ENCODE results near the gene EHF.

The EHF gene

GRCh38 chr11:34667810-34668582 is 47.1 kb downstream of the EHF start:
- TF ChIP-seq POLR2AphosphoS5 (IDR thresholded peaks at IDR 0.05; ENCODE audit: low read depth, low read length) (no peak), TAF1 (IDR thresholded peaks at IDR 0.05; ENCODE audit: low read depth, low read length) (no peak), POLR2A (IDR thresholded peaks at IDR 0.05; ENCODE audit: low read depth, low read length) (no peak), SPI1 (IDR thresholded peaks at IDR 0.05; ENCODE audit: low read depth, low read length) (no peak), PAX5 (IDR thresholded peaks at IDR 0.05; ENCODE audit: insufficient read depth, low read length, severe bottlenecking) (no peak), POU2F2 (IDR thresholded peaks at IDR 0.05; ENCODE audit: low read depth, low read length) (no peak)
- DNase-seq (ENCODE audit: insufficient read length, low spot score) (no peak), FAIRE-seq (no peak)

DNA sequence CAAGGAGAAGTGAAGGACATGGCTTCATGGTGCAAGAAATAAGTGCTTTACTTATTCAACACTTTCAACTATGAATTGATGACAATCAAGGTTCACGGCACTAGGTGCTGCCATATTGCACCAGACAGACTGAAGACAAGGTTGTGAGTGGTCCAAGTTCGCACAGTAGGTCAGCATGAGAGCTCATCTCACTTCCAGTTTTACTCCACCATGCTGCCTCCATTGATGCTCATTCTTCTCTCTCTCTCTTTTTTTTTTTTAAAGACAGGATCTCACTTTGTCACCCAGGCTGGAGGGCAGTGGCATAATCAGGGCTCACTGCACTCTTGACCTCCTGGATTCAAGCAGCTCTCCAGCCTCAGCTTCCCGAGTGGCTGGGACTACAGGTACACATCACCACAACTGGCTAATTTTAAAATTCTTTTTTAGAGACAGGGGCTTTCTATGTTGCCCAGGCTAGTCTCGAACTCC is 47.7 kb downstream of the EHF start:
- TF ChIP-seq TAF1 (IDR thresholded peaks at IDR 0.05; ENCODE audit: low read depth, low read length), result no peak
- no peak for TF ChIP-seq POU2F2 (IDR thresholded peaks at IDR 0.05; ENCODE audit: low read depth, low read length)
- no peak for TF ChIP-seq POLR2A (IDR thresholded peaks at IDR 0.05; ENCODE audit: low read depth, low read length)
- TF ChIP-seq SPI1 (IDR thresholded peaks at IDR 0.05; ENCODE audit: low read depth, low read length), result no peak
- no peak for TF ChIP-seq PAX5 (IDR thresholded peaks at IDR 0.05; ENCODE audit: insufficient read depth, low read length, severe bottlenecking)
- no peak for TF ChIP-seq POLR2AphosphoS5 (IDR thresholded peaks at IDR 0.05; ENCODE audit: low read depth, low read length)
- FAIRE-seq (no peak), DNase-seq (ENCODE audit: insufficient read length, low spot score) (no peak)

- TF ChIP-seq POLR2A (IDR thresholded peaks at IDR 0.05; ENCODE audit: low read depth, low read length) (no peak), POU2F2 (IDR thresholded peaks at IDR 0.05; ENCODE audit: low read depth, low read length) (no peak), PAX5 (IDR thresholded peaks at IDR 0.05; ENCODE audit: insufficient read depth, low read length, severe bottlenecking) (no peak), POLR2AphosphoS5 (IDR thresholded peaks at IDR 0.05; ENCODE audit: low read depth, low read length) (no peak), TAF1 (IDR thresholded peaks at IDR 0.05; ENCODE audit: low read depth, low read length) (no peak)
- DNase-seq (ENCODE audit: insufficient read length, low spot score) (no peak), FAIRE-seq (no peak)
Measured at GRCh38 chr11:34669458-34669857, 48.6 kb downstream of the EHF start.

DNA sequence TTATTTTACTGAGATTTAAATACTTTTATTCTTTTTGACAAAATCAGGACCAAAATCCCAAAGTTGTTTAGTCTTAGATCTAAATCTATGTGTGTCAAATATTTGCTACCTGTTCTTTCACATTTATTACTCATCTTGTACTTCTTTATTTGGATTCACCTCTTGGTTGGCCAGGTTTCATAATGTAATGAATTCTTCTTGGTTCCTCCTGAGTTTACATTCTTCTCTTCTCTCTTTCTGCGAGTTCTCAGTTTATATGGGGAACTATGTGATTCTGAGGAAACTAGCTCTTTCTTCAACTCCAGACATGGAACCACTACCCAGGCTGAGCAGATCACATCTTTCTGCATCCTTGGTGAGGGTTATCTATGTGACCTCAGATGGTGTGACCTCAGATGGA is 50.2 kb downstream of the EHF start:
- FAIRE-seq (no peak), DNase-seq (ENCODE audit: insufficient read length, low spot score) (no peak)
- no peak for TF ChIP-seq POLR2AphosphoS5 (IDR thresholded peaks at IDR 0.05; ENCODE audit: low read depth, low read length)
- TF ChIP-seq PAX5 (IDR thresholded peaks at IDR 0.05; ENCODE audit: insufficient read depth, low read length, severe bottlenecking), result no peak
- no peak for TF ChIP-seq POU2F2 (IDR thresholded peaks at IDR 0.05; ENCODE audit: low read depth, low read length)
- no peak for TF ChIP-seq TAF1 (IDR thresholded peaks at IDR 0.05; ENCODE audit: low read depth, low read length)
- TF ChIP-seq SPI1 (IDR thresholded peaks at IDR 0.05; ENCODE audit: low read depth, low read length), result no peak
- TF ChIP-seq POLR2A (IDR thresholded peaks at IDR 0.05; ENCODE audit: low read depth, low read length), result no peak

DNA sequence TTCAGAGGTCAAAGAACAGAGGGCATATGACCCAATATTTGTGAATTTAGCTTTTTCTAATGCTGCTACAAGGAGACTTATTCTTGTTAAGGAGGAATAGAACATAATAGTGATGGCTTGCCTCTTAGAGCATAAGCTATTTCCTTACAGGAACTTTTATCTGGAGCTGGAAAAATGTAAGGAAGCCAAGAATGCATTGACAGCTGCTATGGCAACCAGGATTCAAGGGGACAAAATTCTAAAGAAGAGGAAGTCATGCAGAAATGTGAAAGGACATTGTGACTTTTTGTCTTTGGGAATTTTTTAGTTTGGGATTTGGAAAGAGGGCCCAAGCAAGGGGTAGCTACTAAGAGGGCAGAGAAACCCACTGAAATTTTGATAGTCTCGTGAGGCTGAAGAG is 51.1 kb downstream of the EHF start:
- DNase-seq (ENCODE audit: insufficient read length, low spot score) (no peak), FAIRE-seq (no peak)
- TF ChIP-seq TAF1 (IDR thresholded peaks at IDR 0.05; ENCODE audit: low read depth, low read length), result no peak
- no peak for TF ChIP-seq POLR2AphosphoS5 (IDR thresholded peaks at IDR 0.05; ENCODE audit: low read depth, low read length)
- no peak for TF ChIP-seq POLR2A (IDR thresholded peaks at IDR 0.05; ENCODE audit: low read depth, low read length)
- TF ChIP-seq POU2F2 (IDR thresholded peaks at IDR 0.05; ENCODE audit: low read depth, low read length), result no peak
- no peak for TF ChIP-seq PAX5 (IDR thresholded peaks at IDR 0.05; ENCODE audit: insufficient read depth, low read length, severe bottlenecking)
- no peak for TF ChIP-seq SPI1 (IDR thresholded peaks at IDR 0.05; ENCODE audit: low read depth, low read length)

- DNase-seq (ENCODE audit: insufficient read length, low spot score), result no peak
- TF ChIP-seq POU2F2 (IDR thresholded peaks at IDR 0.05; ENCODE audit: low read depth, low read length) (no peak), POLR2AphosphoS5 (IDR thresholded peaks at IDR 0.05; ENCODE audit: low read depth, low read length) (no peak), SPI1 (IDR thresholded peaks at IDR 0.05; ENCODE audit: low read depth, low read length) (no peak), TAF1 (IDR thresholded peaks at IDR 0.05; ENCODE audit: low read depth, low read length) (no peak), PAX5 (IDR thresholded peaks at IDR 0.05; ENCODE audit: insufficient read depth, low read length, severe bottlenecking) (no peak), POLR2A (IDR thresholded peaks at IDR 0.05; ENCODE audit: low read depth, low read length) (no peak)
- FAIRE-seq, result no peak
Measured at GRCh38 chr11:34674038-34674437, 53.1 kb downstream of the EHF start.

DNA sequence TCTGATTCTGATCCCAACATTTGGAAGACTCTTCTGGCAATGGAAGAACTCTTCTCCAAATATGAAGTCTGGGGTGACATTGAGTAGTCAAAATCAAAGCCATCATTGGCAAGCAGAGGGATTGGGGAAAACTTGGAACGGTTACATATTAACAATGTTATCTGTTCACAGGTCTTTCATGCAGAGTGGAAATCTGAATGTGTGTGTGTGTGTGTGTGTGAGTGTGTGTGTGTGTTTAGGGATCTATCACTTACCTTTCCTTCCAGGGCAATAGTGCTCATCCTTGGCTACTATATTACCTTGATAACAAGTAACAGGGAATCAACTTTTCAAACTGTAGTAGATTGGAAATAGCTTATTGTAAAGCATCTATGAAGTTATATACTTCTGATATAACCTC is 55.3 kb downstream of the EHF start:
- FAIRE-seq, result no peak
- DNase-seq (ENCODE audit: insufficient read length, low spot score), result no peak
- TF ChIP-seq TAF1 (IDR thresholded peaks at IDR 0.05; ENCODE audit: low read depth, low read length), result no peak
- no peak for TF ChIP-seq POU2F2 (IDR thresholded peaks at IDR 0.05; ENCODE audit: low read depth, low read length)
- TF ChIP-seq POLR2AphosphoS5 (IDR thresholded peaks at IDR 0.05; ENCODE audit: low read depth, low read length), result no peak
- TF ChIP-seq PAX5 (IDR thresholded peaks at IDR 0.05; ENCODE audit: insufficient read depth, low read length, severe bottlenecking), result no peak
- TF ChIP-seq POLR2A (IDR thresholded peaks at IDR 0.05; ENCODE audit: low read depth, low read length), result no peak
- TF ChIP-seq SPI1 (IDR thresholded peaks at IDR 0.05; ENCODE audit: low read depth, low read length), result no peak

DNA sequence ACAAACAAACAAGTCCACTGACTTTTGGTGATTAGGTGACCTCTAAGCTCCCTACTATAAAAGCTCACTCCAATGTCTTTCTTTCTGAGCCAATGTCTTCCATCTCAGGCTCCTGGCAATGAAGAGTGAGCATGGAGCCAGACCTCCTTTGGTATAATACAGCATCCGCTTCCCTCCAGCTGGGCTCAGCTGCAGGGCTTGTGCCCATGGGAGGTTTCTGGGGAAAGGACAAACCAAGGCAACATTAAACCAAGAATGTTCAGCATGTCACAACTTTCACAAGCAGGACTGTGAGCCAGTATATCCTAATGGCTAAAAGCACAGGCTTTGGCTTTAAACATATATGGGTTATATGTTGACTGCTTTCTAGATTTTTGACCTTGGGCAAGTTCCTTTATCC is 58.8 kb downstream of the EHF start:
- TF ChIP-seq SPI1 (IDR thresholded peaks at IDR 0.05; ENCODE audit: low read depth, low read length) (no peak), TAF1 (IDR thresholded peaks at IDR 0.05; ENCODE audit: low read depth, low read length) (no peak), POLR2A (IDR thresholded peaks at IDR 0.05; ENCODE audit: low read depth, low read length) (no peak), POLR2AphosphoS5 (IDR thresholded peaks at IDR 0.05; ENCODE audit: low read depth, low read length) (no peak), PAX5 (IDR thresholded peaks at IDR 0.05; ENCODE audit: insufficient read depth, low read length, severe bottlenecking) (no peak), POU2F2 (IDR thresholded peaks at IDR 0.05; ENCODE audit: low read depth, low read length) (no peak)
- FAIRE-seq (no peak), DNase-seq (ENCODE audit: insufficient read length, low spot score) (no peak)

DNA sequence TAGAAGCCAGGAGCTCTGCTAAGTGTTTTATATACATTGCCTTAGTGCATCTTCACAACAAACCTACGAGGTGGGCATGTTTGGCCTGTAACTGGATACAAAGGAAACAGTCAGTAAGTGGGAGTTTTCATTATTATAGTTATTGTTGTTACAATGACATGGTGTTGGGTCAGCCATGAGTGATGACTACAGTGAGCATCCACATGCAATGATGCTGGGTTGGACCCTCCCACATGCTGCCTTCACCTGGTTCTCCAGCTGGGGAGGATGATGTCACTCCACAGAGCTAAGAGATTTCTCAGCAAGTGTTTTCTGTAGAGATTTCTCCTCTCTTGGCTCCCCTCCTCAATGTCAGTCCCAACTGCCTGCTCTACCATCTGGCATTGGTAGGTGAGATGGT is 59.3 kb downstream of the EHF start:
- FAIRE-seq (no peak), DNase-seq (ENCODE audit: insufficient read length, low spot score) (no peak)
- TF ChIP-seq POLR2A (IDR thresholded peaks at IDR 0.05; ENCODE audit: low read depth, low read length) (no peak), TAF1 (IDR thresholded peaks at IDR 0.05; ENCODE audit: low read depth, low read length) (no peak), SPI1 (IDR thresholded peaks at IDR 0.05; ENCODE audit: low read depth, low read length) (no peak), PAX5 (IDR thresholded peaks at IDR 0.05; ENCODE audit: insufficient read depth, low read length, severe bottlenecking) (no peak), POLR2AphosphoS5 (IDR thresholded peaks at IDR 0.05; ENCODE audit: low read depth, low read length) (no peak), POU2F2 (IDR thresholded peaks at IDR 0.05; ENCODE audit: low read depth, low read length) (no peak)

Measured in GM12891 (cell line).